ENCODE results near the gene SPAG17.

GRCh38 chr1:118200836-118201235 is 15.8 kb upstream of the SPAG17 start:
- TF ChIP-seq ZXDB (tag by site-specific recombination; IDR thresholded peaks at IDR 0.05), result no peak
- TF ChIP-seq ZBTB26 (tag by site-specific recombination; optimal IDR thresholded peaks at IDR 0.05), result no peak
- TF ChIP-seq CTCF (tag by site-specific recombination; IDR thresholded peaks at IDR 0.05), result no peak
- no peak for TF ChIP-seq TCF7L2 (IDR thresholded peaks at IDR 0.05; ENCODE audit: borderline replicate concordance, low read depth, low read length)
- TF ChIP-seq ZSCAN16 (tag by site-specific recombination; IDR thresholded peaks at IDR 0.05), result no peak
